Measurements from ENCODE around the gene TINCR.

TINCR gene

DNA sequence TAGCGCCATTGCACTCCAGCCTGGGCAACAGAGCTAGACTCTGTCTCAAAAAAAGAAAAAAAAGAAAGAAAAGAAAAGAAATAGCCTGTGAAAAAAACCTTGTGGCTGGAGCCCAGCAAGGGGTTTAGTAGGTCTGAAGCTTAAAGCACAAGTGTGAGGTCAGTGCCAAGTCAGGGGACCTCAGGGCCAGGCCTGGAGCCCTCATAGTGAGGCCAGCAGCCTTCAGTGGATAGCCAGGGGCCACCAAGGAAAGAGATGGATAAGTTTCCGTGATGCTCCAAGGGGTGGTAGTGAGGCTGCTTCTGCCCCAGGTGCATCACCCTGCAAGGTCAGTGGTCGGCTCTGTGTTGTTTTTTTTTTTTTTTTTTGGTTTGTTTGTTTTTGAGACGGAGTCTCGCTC is 12.9 kb downstream of the TINCR start:
- Histone ChIP-seq H4K20me1 (ENCODE audit: insufficient read depth, low read length) (no peaks in the 10 kb centered on the region), H3K27me3 (replicated peaks; ENCODE audit: insufficient read depth, low read length) (peaks cover 76% of the 10 kb centered on the region), H3K79me2 (ENCODE audit: low read length) (no peaks in the 10 kb centered on the region), H3K4me2 (ENCODE audit: low read depth, low read length) (no peak overlapping the region), H3K9ac (ENCODE audit: low read length) (no peak overlapping the region), H3K9me2 (replicated peaks; ENCODE audit: insufficient read depth, low read length) (no peaks in the 10 kb centered on the region), H3K9me3 (replicated peaks; ENCODE audit: insufficient read depth, low read length) (no peaks in the 10 kb centered on the region), H3K36me3 (replicated peaks; ENCODE audit: insufficient read depth, low read length) (no peaks in the 10 kb centered on the region), H3K27ac (ENCODE audit: low read length) (no peak overlapping the region), H3K4me1 (ENCODE audit: low read length) (no peaks in the 10 kb centered on the region), H3F3A (ENCODE audit: insufficient read depth, low read length) (no peaks in the 10 kb centered on the region), H3K4me3 (ENCODE audit: low read length) (no peak overlapping the region), H2AFZ (ENCODE audit: low read length) (no peak overlapping the region)
- DNase-seq = no peak
- TF ChIP-seq EZH2phosphoT487 (IDR thresholded peaks at IDR 0.05; ENCODE audit: low read length) (no peak), EZH2 (optimal IDR thresholded peaks at IDR 0.05; ENCODE audit: low read depth, low read length) (no peak)
- TF ChIP-seq, protein P1, sequence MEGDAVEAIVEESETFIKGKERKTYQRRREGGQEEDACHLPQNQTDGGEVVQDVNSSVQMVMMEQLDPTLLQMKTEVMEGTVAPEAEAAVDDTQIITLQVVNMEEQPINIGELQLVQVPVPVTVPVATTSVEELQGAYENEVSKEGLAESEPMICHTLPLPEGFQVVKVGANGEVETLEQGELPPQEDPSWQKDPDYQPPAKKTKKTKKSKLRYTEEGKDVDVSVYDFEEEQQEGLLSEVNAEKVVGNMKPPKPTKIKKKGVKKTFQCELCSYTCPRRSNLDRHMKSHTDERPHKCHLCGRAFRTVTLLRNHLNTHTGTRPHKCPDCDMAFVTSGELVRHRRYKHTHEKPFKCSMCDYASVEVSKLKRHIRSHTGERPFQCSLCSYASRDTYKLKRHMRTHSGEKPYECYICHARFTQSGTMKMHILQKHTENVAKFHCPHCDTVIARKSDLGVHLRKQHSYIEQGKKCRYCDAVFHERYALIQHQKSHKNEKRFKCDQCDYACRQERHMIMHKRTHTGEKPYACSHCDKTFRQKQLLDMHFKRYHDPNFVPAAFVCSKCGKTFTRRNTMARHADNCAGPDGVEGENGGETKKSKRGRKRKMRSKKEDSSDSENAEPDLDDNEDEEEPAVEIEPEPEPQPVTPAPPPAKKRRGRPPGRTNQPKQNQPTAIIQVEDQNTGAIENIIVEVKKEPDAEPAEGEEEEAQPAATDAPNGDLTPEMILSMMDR (IDR thresholded peaks at IDR 0.05; ENCODE audit: low read length) = no peak

DNA sequence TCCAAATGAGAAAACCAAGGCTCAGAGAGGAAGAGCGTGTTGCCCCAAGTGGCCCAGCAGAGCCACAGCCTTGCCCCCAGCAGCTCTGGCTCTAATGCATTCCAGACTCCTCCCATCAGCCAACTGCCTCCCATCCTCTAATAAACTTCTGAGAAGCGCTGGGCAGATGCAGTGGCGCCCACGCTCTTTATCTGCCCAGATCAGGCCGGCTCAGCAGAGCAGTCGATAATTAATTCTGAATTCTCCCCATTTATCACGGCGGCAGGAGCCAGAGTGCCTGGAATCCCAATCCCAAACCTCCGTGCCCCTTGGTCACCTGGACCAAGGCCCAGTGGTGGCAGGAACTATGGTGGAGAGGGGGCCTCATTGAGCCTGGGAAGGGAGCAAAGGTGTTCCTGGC is 13.9 kb downstream of the TINCR start:
- H3F3A ChIP-seq (ENCODE audit: insufficient read depth, low read length) = no peaks in the 10 kb centered on the region
- H2AFZ ChIP-seq (ENCODE audit: low read length) = no peak overlapping the region
- H3K27me3 ChIP-seq (replicated peaks; ENCODE audit: insufficient read depth, low read length) = peaks cover 76% of the 10 kb centered on the region
- no peak overlapping the region for H3K4me2 ChIP-seq (ENCODE audit: low read depth, low read length)
- H3K79me2 ChIP-seq (ENCODE audit: low read length) = no peaks in the 10 kb centered on the region
- no peaks in the 10 kb centered on the region for H4K20me1 ChIP-seq (ENCODE audit: insufficient read depth, low read length)
- H3K36me3 ChIP-seq (replicated peaks; ENCODE audit: insufficient read depth, low read length) = no peaks in the 10 kb centered on the region
- no peak for DNase-seq
- H3K4me3 ChIP-seq (ENCODE audit: low read length) = no peak overlapping the region
- no peaks in the 10 kb centered on the region for H3K9me3 ChIP-seq (replicated peaks; ENCODE audit: insufficient read depth, low read length)
- H3K4me1 ChIP-seq (ENCODE audit: low read length) = no peaks in the 10 kb centered on the region
- H3K27ac ChIP-seq (ENCODE audit: low read length) = no peak overlapping the region
- no peak overlapping the region for H3K9ac ChIP-seq (ENCODE audit: low read length)
- TF ChIP-seq, protein P1 (IDR thresholded peaks at IDR 0.05; ENCODE audit: low read length) = no peak
- no peak for TF ChIP-seq EZH2 (optimal IDR thresholded peaks at IDR 0.05; ENCODE audit: low read depth, low read length)
- no peak for TF ChIP-seq EZH2phosphoT487 (IDR thresholded peaks at IDR 0.05; ENCODE audit: low read length)
- no peaks in the 10 kb centered on the region for H3K9me2 ChIP-seq (replicated peaks; ENCODE audit: insufficient read depth, low read length)

DNA sequence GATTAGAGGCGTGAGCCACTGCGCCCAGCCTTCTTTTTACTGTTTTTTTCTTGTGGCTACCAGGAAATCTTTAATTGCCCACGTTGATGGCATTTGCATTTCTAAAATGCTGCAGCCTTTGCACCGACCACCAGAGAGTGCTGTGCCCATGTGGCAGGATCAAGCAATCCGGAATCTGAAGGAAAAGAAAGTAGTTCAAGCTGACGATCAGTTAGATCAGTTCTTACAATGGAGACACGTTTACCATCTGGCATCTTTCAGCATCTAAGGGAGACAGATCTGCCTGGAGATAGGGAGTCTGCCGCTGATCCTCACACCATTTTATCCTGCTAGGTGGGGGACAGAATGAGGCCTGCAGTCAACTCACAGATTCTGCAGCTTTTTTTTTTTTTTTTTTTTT is 19.9 kb downstream of the TINCR start:
- H3F3A ChIP-seq (ENCODE audit: insufficient read depth, low read length) = no peaks in the 10 kb centered on the region
- TF ChIP-seq EZH2 (optimal IDR thresholded peaks at IDR 0.05; ENCODE audit: low read depth, low read length) (no peak), EZH2phosphoT487 (IDR thresholded peaks at IDR 0.05; ENCODE audit: low read length) (no peak)
- TF ChIP-seq, protein P1 (IDR thresholded peaks at IDR 0.05; ENCODE audit: low read length) = peak; percentile 59
- no peak overlapping the region for H3K9ac ChIP-seq (ENCODE audit: low read length)
- no peaks in the 10 kb centered on the region for H3K36me3 ChIP-seq (replicated peaks; ENCODE audit: insufficient read depth, low read length)
- no peaks in the 10 kb centered on the region for H3K79me2 ChIP-seq (ENCODE audit: low read length)
- H3K4me1 ChIP-seq (ENCODE audit: low read length) = no peaks in the 10 kb centered on the region
- no peak overlapping the region for H2AFZ ChIP-seq (ENCODE audit: low read length)
- H3K27me3 ChIP-seq (replicated peaks; ENCODE audit: insufficient read depth, low read length) = peaks cover 74% of the 10 kb centered on the region
- DNase-seq = peak; percentile 53
- no peak overlapping the region for H3K4me2 ChIP-seq (ENCODE audit: low read depth, low read length)
- no peaks in the 10 kb centered on the region for H3K9me3 ChIP-seq (replicated peaks; ENCODE audit: insufficient read depth, low read length)
- no peaks in the 10 kb centered on the region for H3K9me2 ChIP-seq (replicated peaks; ENCODE audit: insufficient read depth, low read length)
- H3K27ac ChIP-seq (ENCODE audit: low read length) = no peak overlapping the region
- no peak overlapping the region for H3K4me3 ChIP-seq (ENCODE audit: low read length)
- H4K20me1 ChIP-seq (ENCODE audit: insufficient read depth, low read length) = no peaks in the 10 kb centered on the region
